HG03571 (cell line): ENCODE measurements around the gene CXorf58.
"Not testable (repeated sequence)": the region's sequence is repeated elsewhere in the genome, so short reads cannot be mapped to it uniquely, and the experiment has no call there.

ENCODE experiments used
- ATAC-seq: cut with Tn5 transposase; IDR thresholded peaks from one replicate; pipeline ENCODE4 v1.9.1; 2021; ENCODE audit not compliant: unreplicated experiment

The CXorf58 gene, protein sequence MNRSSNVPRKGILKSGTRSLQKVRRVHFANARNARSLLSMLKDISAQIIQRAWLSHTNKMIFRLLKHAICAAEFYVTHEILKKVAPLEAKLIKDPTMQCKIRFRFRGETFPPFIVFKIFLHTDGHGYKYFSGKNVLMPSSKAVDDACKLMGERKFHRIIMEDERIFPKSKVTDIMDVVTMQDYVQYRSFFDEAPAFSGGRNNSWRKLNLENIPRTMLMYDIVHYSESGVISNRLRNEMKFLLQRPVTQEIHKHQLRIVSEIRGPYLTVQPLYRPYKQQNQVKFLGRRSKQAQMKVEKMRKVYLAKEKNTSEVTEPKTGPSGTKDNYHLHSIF

DNA sequence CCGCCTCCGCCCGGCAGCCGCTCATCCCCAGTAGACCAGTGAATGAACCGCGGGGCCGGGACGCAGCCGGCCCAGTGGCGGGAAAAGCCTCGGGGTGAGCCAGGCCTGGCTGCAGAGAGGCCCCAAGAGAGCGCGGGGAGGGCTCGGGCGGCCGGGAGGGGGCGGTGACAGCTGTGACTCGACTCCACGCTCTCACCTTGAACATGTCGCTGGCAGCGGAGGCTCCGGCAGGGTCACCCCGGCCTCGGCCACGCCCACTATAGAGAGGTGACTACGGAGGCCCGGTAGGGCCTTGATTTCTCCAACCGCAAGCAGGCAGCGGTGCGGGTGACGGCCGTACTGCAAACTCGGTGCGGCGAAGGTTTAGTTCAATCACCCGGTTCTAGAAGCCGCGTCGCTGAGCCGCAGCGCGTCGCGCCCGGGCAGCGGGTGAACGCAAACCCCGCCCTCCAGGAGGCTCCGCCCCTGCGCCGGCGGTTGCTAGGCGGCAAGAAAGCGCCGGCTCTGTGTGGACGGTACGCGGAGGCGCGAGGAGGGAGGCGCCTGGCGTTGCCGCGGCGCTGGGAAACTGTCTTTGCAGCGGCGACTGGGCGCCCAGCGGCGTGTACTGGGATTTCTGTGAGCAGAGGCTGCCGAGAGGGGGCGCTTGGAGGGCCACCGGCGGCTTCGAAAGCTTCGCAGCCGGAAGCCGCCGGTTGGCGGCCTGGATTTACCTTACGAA, at the start of gene CXorf58, which contains the start of gene APOO:
TSS of gene CXorf58 (plus strand) at position 509 of the 721 bp plus-strand sequence. CDS start 2,297 bp downstream, outside the sequence.
TSS of gene APOO (minus strand) at position 441 of the 721 bp plus-strand sequence. CDS start at position 205, 236 bp downstream.
- ATAC-seq, result peak; percentile 90

DNA sequence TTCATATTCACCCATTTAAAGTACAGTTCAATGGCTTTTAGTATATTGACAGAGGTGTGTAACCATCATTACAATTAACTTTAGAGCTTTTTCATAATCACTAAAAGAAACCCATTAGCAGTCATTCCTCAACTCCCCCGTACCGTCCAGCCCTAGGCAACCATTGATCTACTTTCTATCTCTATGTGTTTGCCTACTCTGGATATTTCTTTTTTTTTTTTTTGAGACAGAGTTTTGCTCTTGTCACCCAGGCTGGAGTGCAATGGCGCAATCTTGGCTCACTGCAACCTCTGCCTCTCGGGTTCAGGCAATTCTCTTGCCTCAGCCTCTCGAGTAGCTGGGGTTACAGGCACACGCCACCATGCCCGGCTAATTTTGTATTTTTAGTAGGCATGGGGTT, 48.6 kb upstream of the CXorf58 start:
- ATAC-seq, result not testable (repeated sequence)

GRCh38 chrX:23861215-23861896, 46.5 kb upstream of the CXorf58 start:
- no peak for ATAC-seq

GRCh38 chrX:23861952-23862351, 45.9 kb upstream of the CXorf58 start:
- not testable (repeated sequence) for ATAC-seq

GRCh38 chrX:23864742-23865326, 43.0 kb upstream of the CXorf58 start:
- ATAC-seq, result no peak

DNA sequence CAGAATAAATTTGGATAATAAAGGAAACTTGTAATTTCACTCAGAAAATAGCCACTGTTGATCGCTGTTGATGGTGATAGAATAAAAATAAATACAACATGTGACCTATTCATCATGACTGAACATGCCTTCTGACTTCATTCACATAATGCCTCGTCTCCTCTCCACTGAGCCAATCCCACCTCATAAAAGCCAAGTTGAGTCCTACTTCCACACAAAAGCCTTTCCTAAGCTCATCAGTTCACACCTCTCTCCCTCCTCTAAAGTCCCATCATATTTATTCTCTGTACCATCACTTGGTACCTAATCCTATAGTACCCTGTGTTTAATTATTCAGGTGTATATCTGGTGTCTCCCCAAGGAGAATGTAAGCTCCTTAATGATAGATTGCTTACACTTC, 37.8 kb upstream of the CXorf58 start:
- no peak for ATAC-seq

GRCh38 chrX:23871905-23872546, 35.8 kb upstream of the CXorf58 start:
- no peak for ATAC-seq

DNA sequence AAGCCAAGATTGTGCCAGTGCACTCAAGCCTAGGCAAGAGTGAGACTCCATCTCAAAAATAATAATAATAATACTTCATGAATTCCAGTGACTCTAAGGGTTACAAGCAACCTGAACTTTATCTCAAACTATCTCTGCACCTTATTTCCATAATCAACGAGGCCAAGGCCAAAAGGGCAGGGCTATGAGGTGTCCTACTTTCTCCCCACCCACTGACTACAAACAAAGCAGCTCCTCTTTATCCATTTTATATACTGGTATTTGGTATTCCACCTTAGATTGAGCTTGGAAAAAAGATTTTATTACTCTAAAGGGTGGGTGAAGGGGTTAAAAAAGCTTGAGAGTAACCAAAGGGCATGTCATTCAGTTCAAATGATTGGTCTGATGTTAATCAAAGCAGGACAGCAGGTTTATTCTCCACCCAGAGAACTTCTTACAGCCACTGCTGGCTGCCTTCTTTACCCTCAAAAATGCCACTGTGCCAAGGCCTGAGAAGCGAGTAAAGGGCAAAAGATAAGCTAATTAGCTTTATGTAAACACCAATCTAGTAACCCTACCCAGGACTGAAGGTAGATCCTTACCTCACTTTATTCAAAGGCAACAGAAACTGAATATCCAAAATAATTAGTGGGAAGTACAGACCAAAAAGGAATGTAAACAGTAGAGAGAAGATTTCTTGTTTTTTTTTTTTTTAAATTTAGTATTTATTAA, 28.3 kb upstream of the CXorf58 start:
- ATAC-seq, result no peak

- ATAC-seq, result no peak
These were observed 24.0 kb upstream of the CXorf58 start for GRCh38 chrX:23883737-23884354.

DNA sequence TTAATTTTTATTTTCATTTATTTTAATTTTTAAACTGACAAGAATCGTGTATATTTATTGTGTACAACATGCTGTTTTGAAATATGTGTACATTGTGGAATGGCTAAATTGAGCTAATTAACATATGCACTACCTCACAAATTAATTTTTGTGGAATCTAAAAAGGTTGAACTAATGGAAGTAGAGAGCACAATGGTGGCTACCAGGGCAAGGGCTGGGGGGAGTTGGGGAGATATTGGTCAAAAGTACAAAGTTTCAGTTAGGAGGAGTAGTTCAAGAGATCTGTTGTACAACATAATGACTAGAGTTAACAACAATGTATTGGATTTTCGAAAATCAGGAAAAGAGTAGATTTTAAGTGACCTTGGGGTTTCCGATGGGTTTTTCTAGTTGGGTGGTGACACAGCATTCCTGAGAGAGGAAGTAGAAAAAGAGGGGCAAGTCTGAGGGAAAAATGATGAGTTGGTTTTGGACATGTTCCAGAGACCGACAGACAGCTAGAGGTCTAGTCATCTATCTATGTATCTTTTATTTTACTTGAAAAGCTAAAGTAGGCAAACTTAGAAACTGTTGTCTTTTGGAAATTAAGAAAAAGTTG, 23.3 kb upstream of the CXorf58 start:
- ATAC-seq, result no peak

- ATAC-seq, result no peak
These were observed 22.0 kb upstream of the CXorf58 start for GRCh38 chrX:23885803-23886202.

DNA sequence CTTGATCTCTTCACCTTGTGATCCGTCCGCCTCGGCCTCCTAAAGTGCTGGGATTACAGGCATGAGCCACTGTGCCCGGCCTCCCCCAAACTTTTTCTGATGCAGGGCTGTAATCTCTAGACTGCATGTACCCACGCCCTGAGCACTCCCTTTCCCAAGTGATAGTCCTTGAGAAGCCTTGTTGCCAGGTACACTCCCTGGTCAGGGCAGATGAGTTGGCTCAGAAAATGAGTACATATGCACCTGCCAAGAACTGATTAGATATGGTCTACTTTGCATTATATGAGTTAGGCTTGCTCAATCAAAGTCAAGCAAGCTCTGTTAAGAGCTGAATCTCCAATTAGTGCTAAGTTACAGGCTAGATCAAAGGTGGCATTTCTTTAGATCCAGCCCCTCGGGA, 20.4 kb upstream of the CXorf58 start:
- ATAC-seq, result no peak

DNA sequence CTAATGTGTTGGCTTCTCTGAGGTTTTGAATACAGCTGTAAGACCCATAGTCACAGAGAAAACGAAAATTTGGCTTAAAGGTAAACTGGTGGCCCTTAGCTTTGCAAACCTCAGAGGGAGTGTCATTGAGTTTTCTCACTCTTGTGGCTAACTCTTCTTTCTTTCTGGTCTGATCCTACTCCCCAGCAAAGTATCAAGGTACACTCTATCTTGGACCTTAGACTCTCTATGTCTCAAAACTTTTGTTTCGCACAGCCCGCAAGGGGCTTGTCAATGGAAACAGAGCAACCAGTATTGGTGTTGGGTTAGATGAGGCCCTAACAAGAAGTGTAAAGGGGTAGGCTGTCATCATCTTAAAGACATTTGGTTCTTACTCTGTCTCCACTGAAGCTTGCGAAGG, 19.9 kb upstream of the CXorf58 start:
- no peak for ATAC-seq

DNA sequence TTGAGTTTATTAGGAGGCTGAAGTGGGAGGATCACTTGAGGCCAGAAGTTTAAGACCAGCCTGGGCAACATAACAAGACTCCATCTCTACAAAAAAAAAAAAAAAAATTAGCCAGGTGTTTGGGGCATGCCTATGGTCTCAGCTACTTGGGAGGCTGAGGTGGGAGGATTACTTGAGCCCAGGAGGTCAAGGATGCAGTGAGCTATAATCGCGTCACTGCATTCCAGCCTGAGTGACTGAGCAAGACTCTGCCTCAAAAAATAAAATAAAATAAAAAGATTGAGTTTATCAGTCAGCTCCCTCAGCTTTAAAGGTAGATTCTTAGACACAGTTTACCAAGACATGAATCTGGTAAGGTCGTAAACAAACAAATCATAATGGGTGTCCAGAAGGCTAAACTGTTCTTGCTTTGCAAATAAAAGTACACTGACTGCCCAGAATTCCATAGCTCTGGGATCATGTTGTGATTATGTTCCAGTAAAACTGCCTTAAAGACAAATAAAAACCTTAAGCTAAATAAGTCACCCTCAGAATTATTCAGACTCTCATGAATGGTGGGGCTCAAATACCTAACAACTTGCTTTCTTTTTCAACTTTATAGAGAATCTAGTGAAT, 18.8 kb upstream of the CXorf58 start:
- no peak for ATAC-seq

DNA sequence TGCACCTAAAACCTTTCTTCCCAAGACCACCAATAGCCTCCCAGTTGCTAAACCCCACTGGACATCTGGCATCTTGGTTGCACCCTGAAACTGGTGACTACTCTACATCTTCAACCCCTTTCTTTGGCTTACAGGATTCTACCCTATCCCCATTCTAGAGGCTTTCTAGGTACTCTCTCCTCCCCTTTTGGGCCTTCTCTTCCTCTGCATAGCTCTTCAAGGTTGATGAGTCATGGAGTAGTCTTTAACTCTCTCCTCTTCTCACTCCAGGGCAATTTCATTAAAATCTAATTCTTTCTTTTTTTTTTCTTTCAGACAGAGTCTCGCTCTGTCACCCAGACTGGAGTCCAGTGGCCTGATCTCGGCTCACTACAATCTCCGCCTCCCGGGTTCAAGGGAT, 16.9 kb upstream of the CXorf58 start:
- no peak for ATAC-seq

- ATAC-seq, result not testable (repeated sequence)
These were observed 12.8 kb upstream of the CXorf58 start for GRCh38 chrX:23894993-23895392.

GRCh38 chrX:23896539-23896938, 11.3 kb upstream of the CXorf58 start:
- not testable (repeated sequence) for ATAC-seq

DNA sequence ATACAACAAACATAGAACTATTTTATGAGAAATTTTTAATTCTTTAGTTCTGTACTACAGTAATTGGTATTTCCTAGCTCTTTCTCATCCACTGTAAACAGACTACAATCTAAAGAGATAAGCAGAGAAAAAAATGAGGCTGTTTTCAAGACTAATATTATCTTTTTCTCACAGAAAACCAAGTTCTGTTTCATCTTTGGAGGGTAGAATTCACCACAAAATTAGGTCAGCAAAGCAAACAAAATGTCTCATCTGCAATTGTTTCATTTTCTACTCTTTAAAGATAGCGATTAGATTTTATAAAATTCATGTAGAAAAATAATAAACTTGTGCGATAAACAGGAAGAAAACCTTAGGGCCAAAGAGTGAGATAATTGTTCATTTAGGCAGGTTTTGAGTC, 10.8 kb upstream of the CXorf58 start:
- ATAC-seq, result no peak

- no peak for ATAC-seq
These were observed 9.3 kb upstream of the CXorf58 start for GRCh38 chrX:23898412-23898959.
